Activated CD4-positive, CD25-positive, alpha-beta regulatory T cell treated with anti-CD3 and anti-CD28 coated beads, Interleukin-2, amount 50 U/mL, for 72 hours (primary cell): ENCODE measurements around the gene TMEM201.
A peak's percentile ranks its signal among the peaks of the same experiment; 100 is the strongest.

Experiments
- DNase-seq: peaks from one replicate; pipeline ENCODE4 v3.0.0; 2021

The TMEM201 gene

DNA sequence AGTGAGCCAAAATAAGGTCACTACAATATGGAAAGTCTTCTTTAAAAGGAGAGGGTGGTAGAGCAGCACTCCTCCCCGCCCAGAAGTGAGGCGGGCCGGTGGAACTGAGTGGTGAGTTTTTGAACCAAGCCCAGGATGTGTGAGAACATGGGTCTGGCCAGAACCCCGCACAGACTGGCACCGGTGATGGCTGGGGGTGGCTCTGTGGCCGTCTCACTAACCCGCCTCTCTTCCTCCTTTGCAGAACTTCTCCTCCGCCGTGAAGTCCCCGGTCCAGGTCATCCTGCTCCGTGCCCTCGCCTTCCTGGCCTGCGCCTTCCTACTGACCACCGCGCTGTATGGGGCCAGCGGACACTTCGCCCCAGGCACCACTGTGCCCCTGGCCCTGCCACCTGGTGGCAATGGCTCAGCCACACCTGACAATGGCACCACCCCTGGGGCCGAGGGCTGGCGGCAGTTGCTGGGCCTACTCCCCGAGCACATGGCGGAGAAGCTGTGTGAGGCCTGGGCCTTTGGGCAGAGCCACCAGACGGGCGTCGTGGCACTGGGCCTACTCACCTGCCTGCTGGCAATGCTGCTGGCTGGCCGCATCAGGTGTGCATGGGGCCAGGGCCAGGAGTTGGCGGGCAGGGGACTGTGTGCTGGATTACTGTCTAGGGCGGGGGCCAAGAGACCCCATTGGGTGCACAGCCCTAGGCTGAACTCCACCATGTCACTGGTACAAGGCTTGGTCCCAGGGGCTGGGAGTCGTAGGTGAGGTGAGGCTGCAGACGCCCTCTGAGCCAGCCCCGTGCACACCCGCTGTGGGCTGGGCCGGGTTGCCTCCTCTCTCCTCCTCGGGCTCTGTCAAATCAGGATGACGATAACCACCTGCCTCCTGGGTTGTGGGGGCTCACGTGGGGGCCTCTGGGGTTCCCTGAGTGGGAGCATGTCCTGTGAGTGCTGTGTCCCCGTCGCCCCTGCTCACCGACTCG, 12.4 kb downstream of the TMEM201 start:
- no peak for DNase-seq

GRCh38 chr1:9601942-9602793, 13.5 kb downstream of the TMEM201 start:
- no peak for DNase-seq

GRCh38 chr1:9602794-9603167, 14.1 kb downstream of the TMEM201 start:
- DNase-seq = no peak

DNA sequence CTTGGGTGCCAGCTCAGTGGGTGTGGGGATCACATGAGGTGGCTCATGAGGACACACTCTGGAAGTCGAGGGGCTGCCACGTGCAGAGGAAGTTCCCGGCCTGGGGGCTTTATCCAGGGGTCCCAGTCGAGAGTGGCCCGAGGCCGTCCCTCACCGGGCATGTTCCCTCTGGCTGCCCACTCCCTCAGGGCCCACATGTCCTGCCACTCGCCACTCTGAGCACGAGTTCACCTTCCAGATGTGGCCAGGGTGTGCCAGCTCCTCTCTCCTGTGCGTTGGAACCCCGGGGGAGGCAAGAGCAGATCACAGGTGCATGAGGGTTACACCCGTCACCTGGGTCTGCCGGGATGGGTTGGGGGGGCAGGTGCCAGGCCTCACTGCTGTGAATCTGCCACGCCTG, 14.6 kb downstream of the TMEM201 start:
- no peak for DNase-seq

- DNase-seq = no peak
Measured at GRCh38 chr1:9603766-9604753, 15.3 kb downstream of the TMEM201 start.

GRCh38 chr1:9604836-9605235, 16.1 kb downstream of the TMEM201 start:
- DNase-seq = no peak

- DNase-seq = no peak
Measured at GRCh38 chr1:9605946-9606455, 17.3 kb downstream of the TMEM201 start.

DNA sequence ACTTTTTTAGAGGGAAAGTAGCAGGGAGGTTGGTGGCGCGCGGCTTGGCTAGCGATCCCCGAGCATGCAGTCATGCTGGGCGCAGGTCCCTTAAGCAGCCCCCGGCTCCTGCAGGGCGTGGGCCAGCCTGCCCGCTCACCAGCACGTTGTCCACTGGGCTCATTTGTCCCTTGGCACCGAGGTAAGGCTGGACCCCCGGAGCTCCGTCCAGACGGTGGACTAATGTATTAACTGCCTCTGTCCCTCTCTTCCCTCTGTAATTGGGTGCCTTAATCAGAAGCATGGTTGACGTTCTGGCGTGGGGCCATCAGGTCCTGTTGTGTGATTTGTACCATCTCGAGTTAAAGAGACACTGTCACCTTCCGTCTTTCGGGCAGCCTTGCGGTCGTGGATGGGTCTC, 17.7 kb downstream of the TMEM201 start:
- DNase-seq = no peak

DNA sequence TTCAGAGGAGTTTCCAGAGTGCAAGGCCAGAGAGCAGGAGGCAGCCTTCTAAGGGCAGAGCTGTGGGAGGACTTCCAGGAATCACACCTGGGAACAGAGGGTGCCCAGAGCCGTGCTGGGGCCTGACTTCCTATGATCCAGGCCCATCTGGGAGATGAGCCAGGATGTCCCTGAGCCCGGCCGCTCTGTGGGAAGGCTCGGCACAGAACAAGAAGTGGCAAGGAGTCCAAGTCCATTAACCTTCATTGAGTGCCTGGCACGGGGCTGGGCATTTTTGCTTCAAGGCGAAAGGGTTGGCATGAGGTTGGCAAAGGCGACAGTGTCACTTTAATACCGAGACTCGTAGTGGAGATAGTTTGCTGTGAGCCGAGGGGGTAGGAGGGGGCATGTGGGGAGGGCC, 18.2 kb downstream of the TMEM201 start:
- no peak for DNase-seq

DNA sequence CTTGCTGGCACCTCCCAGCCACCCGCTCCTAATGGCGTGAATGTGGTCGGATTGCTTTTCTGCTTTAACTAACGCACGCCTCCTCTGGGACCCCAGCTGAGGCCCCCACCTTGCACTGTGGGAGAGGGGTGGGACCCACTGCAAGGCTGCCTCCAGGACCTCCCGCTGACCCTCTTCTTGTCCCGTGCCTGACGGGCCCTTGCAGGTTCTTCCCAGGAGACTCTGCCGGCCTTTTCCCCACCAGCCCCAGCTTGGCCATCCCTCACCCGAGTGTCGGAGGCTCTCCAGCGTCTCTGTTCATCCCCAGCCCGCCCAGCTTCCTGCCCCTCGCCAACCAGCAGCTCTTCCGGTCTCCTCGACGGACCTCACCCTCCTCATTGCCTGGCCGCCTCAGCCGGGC, 18.6 kb downstream of the TMEM201 start:
- DNase-seq = no peak

- no peak for DNase-seq
Measured at GRCh38 chr1:9609998-9610397, 21.3 kb downstream of the TMEM201 start.

DNA sequence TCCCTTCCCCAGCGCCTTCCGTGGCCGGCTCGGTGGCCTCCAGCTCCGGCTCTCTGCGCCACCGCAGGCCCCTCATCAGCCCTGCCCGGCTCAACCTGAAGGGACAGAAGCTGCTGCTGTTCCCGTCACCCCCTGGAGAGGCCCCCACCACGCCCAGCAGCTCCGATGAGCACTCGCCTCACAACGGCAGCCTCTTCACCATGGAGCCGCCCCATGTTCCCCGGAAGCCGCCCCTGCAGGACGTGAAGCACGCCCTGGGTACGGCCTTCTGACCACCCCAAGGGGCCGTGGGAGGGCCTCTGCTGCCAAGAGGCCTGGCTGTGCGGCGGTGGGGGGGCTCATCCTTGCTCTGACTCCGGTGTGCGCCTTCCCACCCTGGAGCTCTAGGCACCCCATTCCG, 21.8 kb downstream of the TMEM201 start:
- no peak for DNase-seq

GRCh38 chr1:9611716-9612115, 23.0 kb downstream of the TMEM201 start:
- no peak for DNase-seq

GRCh38 chr1:9612162-9612845, 23.6 kb downstream of the TMEM201 start:
- DNase-seq = no peak

GRCh38 chr1:9612871-9613624, 24.3 kb downstream of the TMEM201 start:
- DNase-seq = no peak

DNA sequence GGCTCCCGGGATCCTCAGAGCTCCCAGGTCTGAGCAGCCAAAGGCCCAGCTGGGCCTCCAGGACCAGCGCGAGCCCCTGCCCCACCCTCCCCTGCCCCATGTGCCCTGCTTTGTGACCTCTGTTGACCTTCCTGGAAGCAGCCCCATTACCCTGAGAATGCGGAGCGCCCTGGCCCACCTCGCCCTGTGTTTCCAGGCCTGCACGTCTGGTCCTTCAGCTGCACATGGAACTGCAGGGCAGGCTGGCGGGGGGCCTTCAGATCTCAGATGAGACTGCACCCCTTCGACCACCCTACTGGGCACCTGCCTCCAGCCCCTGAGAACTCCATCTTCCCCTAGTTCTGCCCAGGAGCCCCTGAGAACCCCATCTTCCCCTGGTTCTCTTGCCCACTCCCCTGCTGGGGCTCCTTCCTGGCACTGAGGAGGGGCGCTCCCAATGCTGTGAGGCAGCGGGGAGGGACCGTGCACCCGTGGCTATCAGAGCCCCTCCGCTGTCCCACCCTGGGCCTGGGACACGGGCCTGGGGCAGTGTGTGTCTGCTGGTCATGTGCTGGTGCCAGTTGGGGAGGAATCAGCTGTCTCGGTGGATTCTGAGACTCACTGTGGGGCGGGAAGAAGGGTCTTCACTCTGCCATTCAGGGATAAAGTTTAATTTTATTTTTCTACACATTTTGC, 25.1 kb downstream of the TMEM201 start:
- no peak for DNase-seq

- DNase-seq = peak; percentile 47
Measured at GRCh38 chr1:9615316-9616063, 26.8 kb downstream of the TMEM201 start.

GRCh38 chr1:9618909-9619679, 30.4 kb downstream of the TMEM201 start:
- no peak for DNase-seq

- DNase-seq = no peak
Measured at GRCh38 chr1:9621032-9621431, 32.3 kb downstream of the TMEM201 start.
